Measurements from ENCODE around the gene DNAJC15. TPM values are rescaled to one million over a fixed set of nuclear protein-coding genes. Genes with fewer than 3 reads are reported as not detected.

DNAJC15 gene
- total RNA-seq, 1 experiment from 2014 or later = 20.3 TPM

- CTCF ChIA-PET = no interaction called here
- no peaks in the 10 kb centered on the region for H3K27me3 ChIP-seq (ENCODE audit: control insufficient read depth, insufficient read depth, low read length)
- no peak for TF ChIP-seq POLR2AphosphoS5 (IDR thresholded peaks at IDR 0.05; ENCODE audit: low read depth, low read length)
- no peak for TF ChIP-seq REST (IDR thresholded peaks at IDR 0.05; ENCODE audit: insufficient read depth in 1 of 2, low read depth in 2 of 2, low read length in 1 of 2)
- TF ChIP-seq TCF7L2 (IDR thresholded peaks at IDR 0.05; ENCODE audit: low read depth, low read length) = no peak
- TF ChIP-seq CTCF (IDR thresholded peaks at IDR 0.05) = no peak
- TF ChIP-seq SIN3A (IDR thresholded peaks at IDR 0.05; ENCODE audit: borderline replicate concordance, insufficient read depth, low read depth, low read length) = no peak
- H3K36me3 ChIP-seq (ENCODE audit: control insufficient read depth, insufficient read depth, low read length) = no peaks in the 10 kb centered on the region
- H3K4me3 ChIP-seq (ENCODE audit: low read depth in 2 of 2, low read length in 2 of 2) = no peak overlapping the region
- H3K9me3 ChIP-seq (ENCODE audit: control insufficient read depth, insufficient read depth, low read depth, low read length) = no peaks in the 10 kb centered on the region
- intact Hi-C loops (cut with micrococcal nuclease; ENCODE audit: unreplicated experiment) (no loop called here), in situ Hi-C loops (cut with HindIII; ENCODE audit: low pct_unique_long_range_greater_than_20kb, low sequenced_read_pairs) (no loop called here)
- DNase-seq (ENCODE audit: low read depth, low spot score) (no peak), ATAC-seq (no peak)
- BruUV-seq (replicated peaks) = no TSS peak
- POLR2A ChIA-PET = no interaction called here
- no peaks in the 10 kb centered on the region for H3K4me1 ChIP-seq (ENCODE audit: control insufficient read depth, insufficient read depth, low read length)
- no peak overlapping the region for H3K27ac ChIP-seq (ENCODE audit: low read length)
These were observed 99.4 kb downstream of the DNAJC15 start for GRCh38 chr13:43122791-43123190.

GRCh38 chr13:43123856-43124255 lies 100.5 kb downstream of the DNAJC15 start:
- intact Hi-C loops (cut with micrococcal nuclease; ENCODE audit: unreplicated experiment) = no loop called here
- Histone ChIP-seq H3K36me3 (ENCODE audit: control insufficient read depth, insufficient read depth, low read length) (no peaks in the 10 kb centered on the region), H3K4me3 (ENCODE audit: low read depth in 2 of 2, low read length in 2 of 2) (no peak overlapping the region), H3K9me3 (ENCODE audit: control insufficient read depth, insufficient read depth, low read depth, low read length) (no peaks in the 10 kb centered on the region), H3K27ac (ENCODE audit: low read length) (no peak overlapping the region), H3K4me1 (ENCODE audit: control insufficient read depth, insufficient read depth, low read length) (no peaks in the 10 kb centered on the region), H3K27me3 (ENCODE audit: control insufficient read depth, insufficient read depth, low read length) (no peaks in the 10 kb centered on the region)
- DNase-seq (ENCODE audit: low read depth, low spot score) (no peak), ATAC-seq (no peak)
- in situ Hi-C loops (cut with HindIII; ENCODE audit: low pct_unique_long_range_greater_than_20kb, low sequenced_read_pairs) = no loop called here
- CTCF ChIA-PET = no interaction called here
- TF ChIP-seq SIN3A (IDR thresholded peaks at IDR 0.05; ENCODE audit: borderline replicate concordance, insufficient read depth, low read depth, low read length) (no peak), REST (IDR thresholded peaks at IDR 0.05; ENCODE audit: insufficient read depth in 1 of 2, low read depth in 2 of 2, low read length in 1 of 2) (no peak), TCF7L2 (IDR thresholded peaks at IDR 0.05; ENCODE audit: low read depth, low read length) (no peak), POLR2AphosphoS5 (IDR thresholded peaks at IDR 0.05; ENCODE audit: low read depth, low read length) (no peak), CTCF (IDR thresholded peaks at IDR 0.05) (no peak)
- BruUV-seq (replicated peaks) = no TSS peak
- POLR2A ChIA-PET = no interaction called here

Measured in Panc1 (cell line).